Stomach (tissue), 9 donors: ENCODE results near the gene IVL. TPM values are rescaled to one million over a fixed set of nuclear protein-coding genes. Genes with fewer than 3 reads are reported as not detected.
A peak's percentile ranks its signal among the peaks of the same experiment; 100 is the strongest.

Source experiments
- DNase-seq, 2 donors: peaks; one replicate each; pipeline versions ENCODE4 v3.0.0 to v3.0.0-alpha.2; 2013 to 2019
- H3K27ac ChIP-seq, 5 donors: fragments of 200-600 bp in 4 of 5; sonication (generic) in 4 of 5; one replicate each; pipeline ENCODE4 v1.5.1; 2013 to 2019; ENCODE audit warnings: mild to moderate bottlenecking in 1 of 5, moderate library complexity in 1 of 5
- H3K27me3 ChIP-seq, 3 donors: fragments of 200-600 bp; sonication (generic); one replicate each; pipeline ENCODE4 v1.5.1; 2017 to 2019; ENCODE audit warnings: mixed run types in 1 of 3
- H3K36me3 ChIP-seq, 4 donors: fragments of 200-600 bp; sonication (generic); 1 replicate in 3 of 4; 2 replicates in 1 of 4; pipeline ENCODE4 v1.5.1; 2016 to 2019
- H3K4me1 ChIP-seq, 4 donors: fragments of 200-600 bp; sonication (generic); one replicate each; pipeline ENCODE4 v1.5.1; 2016 to 2019
- H3K4me3 ChIP-seq, 4 donors: fragments of 200-600 bp; sonication (generic) in 3 of 4; one replicate each; pipeline ENCODE4 v1.5.1; 2016 to 2019; ENCODE audit warnings: mild to moderate bottlenecking in 1 of 4
- H3K9me3 ChIP-seq, 4 donors: fragments of 200-600 bp; sonication (generic); one replicate each; pipeline ENCODE4 v1.5.1; 2016 to 2019
- EP300 ChIP-seq: sonication (generic); formaldehyde crosslinking; IDR thresholded peaks from one replicate; pipeline ENCODE4 v1.6.1; 2017; ENCODE audit warnings: antibody characterized with exemption
- POLR2A ChIP-seq, 4 donors: fragments of 450-650 bp; IDR thresholded peaks; one replicate each; pipeline ENCODE4 v1.6.1; 2016; ENCODE audit warnings: antibody characterized with exemption in 4 of 4, control low read depth in 2 of 4, mild to moderate bottlenecking in 1 of 4, moderate library complexity in 1 of 4
- POLR2AphosphoS5 ChIP-seq, 3 donors: sonication (generic); formaldehyde crosslinking; IDR thresholded peaks; one replicate each; pipeline ENCODE4 v1.6.1; 2016; ENCODE audit warnings: antibody characterized with exemption in 3 of 3
- WGBS, 5 donors: extraction: QIAGEN DNeasy Blood & Tissue Kit in 3 of 5; methylation state at CpG; one replicate each; pipeline versions ENCODE4 v1.1.5 to v1.1.7; 2013 to 2018; 5-methylcytosine and 5-hydroxymethylcytosine counted together
- intact Hi-C: fragments of 100-400 bp; cut with DNase I; formaldehyde crosslinking; loops from one replicate; pipeline ENCODE4 v1.15.1; 2023; ENCODE audit warnings: low total_unique reads
- polyA plus RNA-seq, 3 donors: library from polyadenylated mRNA; stranded (reverse); fragments of 200-250 nt; gene quantifications; one replicate each; pipeline ENCODE4 v1.2.3, GENCODE V29; 2013
- total RNA-seq, 5 donors: library from RNA; depleted of rRNA; stranded (reverse); fragments of >200 nt; gene quantifications; one replicate each; pipeline versions ENCODE4 v1.1.0 to v1.2.3, GENCODE V29; 2014 to 2016
- TF ChIP-seq, protein P1 (sequence below), 7 experiments: fragments of 450-650 bp in 4 of 7; fragments of 200-600 bp in 3 of 7; sonication (generic) in 3 of 7; IDR thresholded peaks; one replicate each; pipeline ENCODE4 v1.5.1; 2016 to 2019; ENCODE audit warnings: antibody characterized with exemption in 7 of 7, control low read depth in 2 of 7, mild to moderate bottlenecking in 1 of 7
- donor health status: healthy with polysubstance abuse.
- donor health status: Bipolar disorder and iron deficiency.
- donor health status: healthy.

Gene IVL
- total and polyA plus RNA-seq, 8 donors = 11.5 TPM; not detected in 7

GRCh38 chr1:152884506-152884905 lies 23.8 kb upstream of the IVL start:
- H3K4me1 ChIP-seq = no peaks in the 10 kb centered on the region
- H3K4me3 ChIP-seq = no peak overlapping the region
- intact Hi-C loops = no loop called here
- no peaks in the 10 kb centered on the region for H3K36me3 ChIP-seq
- WGBS, 5 donors = 98 to 100% (median 100%) methylated on average over 1 of the region's 1 CpG
- no peak for DNase-seq
- H3K27ac ChIP-seq = no peak overlapping the region
- H3K27me3 ChIP-seq = no peaks in the 10 kb centered on the region
- TF ChIP-seq EP300 (no peak), POLR2AphosphoS5 (IDR thresholded peaks at IDR 0.05) (no peak), POLR2A (IDR thresholded peaks at IDR 0.05) (no peak)
- TF ChIP-seq, protein P1, sequence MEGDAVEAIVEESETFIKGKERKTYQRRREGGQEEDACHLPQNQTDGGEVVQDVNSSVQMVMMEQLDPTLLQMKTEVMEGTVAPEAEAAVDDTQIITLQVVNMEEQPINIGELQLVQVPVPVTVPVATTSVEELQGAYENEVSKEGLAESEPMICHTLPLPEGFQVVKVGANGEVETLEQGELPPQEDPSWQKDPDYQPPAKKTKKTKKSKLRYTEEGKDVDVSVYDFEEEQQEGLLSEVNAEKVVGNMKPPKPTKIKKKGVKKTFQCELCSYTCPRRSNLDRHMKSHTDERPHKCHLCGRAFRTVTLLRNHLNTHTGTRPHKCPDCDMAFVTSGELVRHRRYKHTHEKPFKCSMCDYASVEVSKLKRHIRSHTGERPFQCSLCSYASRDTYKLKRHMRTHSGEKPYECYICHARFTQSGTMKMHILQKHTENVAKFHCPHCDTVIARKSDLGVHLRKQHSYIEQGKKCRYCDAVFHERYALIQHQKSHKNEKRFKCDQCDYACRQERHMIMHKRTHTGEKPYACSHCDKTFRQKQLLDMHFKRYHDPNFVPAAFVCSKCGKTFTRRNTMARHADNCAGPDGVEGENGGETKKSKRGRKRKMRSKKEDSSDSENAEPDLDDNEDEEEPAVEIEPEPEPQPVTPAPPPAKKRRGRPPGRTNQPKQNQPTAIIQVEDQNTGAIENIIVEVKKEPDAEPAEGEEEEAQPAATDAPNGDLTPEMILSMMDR (IDR thresholded peaks at IDR 0.05) = no peak
- H3K9me3 ChIP-seq = peaks cover 0 to 4% (median 0%) of the 10 kb centered on the region in 4 donors

DNA sequence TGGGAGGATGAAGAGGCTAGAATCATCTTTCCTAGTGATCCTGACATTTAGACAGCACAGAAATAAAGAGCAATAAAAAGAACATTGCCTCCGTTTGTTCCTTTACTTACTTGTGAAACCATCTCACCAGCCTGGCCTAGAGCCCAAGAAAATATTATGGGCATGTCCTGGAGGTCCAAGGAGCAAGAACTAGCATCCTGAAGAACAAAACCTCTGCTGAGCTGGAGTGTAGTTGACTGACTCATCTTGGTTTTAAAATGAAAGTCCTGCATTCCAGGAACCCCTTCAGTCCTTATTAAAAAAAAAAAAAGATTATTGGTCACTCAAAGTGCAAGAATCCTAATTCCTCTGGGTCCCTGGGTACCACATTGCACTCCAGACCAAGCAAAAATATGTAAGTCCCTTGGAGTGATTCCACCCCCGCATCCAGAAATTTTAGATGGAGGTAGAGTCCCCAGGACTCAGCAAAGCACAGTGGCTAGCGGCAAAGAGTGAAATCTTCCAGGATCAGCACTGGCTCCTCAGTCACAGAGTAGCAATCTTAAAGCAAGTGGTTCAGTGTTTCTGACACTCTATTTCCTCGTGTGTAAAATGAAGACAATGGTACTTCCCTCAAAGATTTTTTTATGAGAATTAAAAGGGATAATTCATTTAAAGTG lies 23.3 kb upstream of the IVL start:
- TF ChIP-seq EP300 (no peak), POLR2A (IDR thresholded peaks at IDR 0.05) (no peak), POLR2AphosphoS5 (IDR thresholded peaks at IDR 0.05) (no peak)
- TF ChIP-seq, protein P1 (IDR thresholded peaks at IDR 0.05) = no peak
- WGBS, 5 donors = 63 to 76% (median 70%) methylated on average over 4 of the region's 4 CpGs
- intact Hi-C loops = no loop called here
- Histone ChIP-seq H3K36me3 (no peaks in the 10 kb centered on the region), H3K4me1 (no peaks in the 10 kb centered on the region), H3K27me3 (no peaks in the 10 kb centered on the region), H3K4me3 (no peak overlapping the region), H3K9me3 (peaks cover 0 to 4% (median 0%) of the 10 kb centered on the region in 4 donors), H3K27ac (no peak overlapping the region)
- no peak for DNase-seq

- intact Hi-C loops = no loop called here
- H3K4me3 ChIP-seq = no peak overlapping the region
- H3K9me3 ChIP-seq = peaks cover 0 to 4% (median 0%) of the 10 kb centered on the region in 4 donors
- H3K36me3 ChIP-seq = no peaks in the 10 kb centered on the region
- H3K4me1 ChIP-seq = no peaks in the 10 kb centered on the region
- H3K27me3 ChIP-seq = no peaks in the 10 kb centered on the region
- peak in 1 of 2 donors; percentile 19 for DNase-seq
- no peak overlapping the region for H3K27ac ChIP-seq
- TF ChIP-seq EP300 = no peak
- no peak for TF ChIP-seq POLR2AphosphoS5 (IDR thresholded peaks at IDR 0.05)
- TF ChIP-seq POLR2A (IDR thresholded peaks at IDR 0.05) = no peak
- TF ChIP-seq, protein P1 (IDR thresholded peaks at IDR 0.05) = no peak
- WGBS, 5 donors = 27 to 44% (median 33%) methylated on average over 3 of the region's 3 CpGs
Measured at GRCh38 chr1:152886085-152886484, 22.3 kb upstream of the IVL start.

- Histone ChIP-seq H3K9me3 (peaks cover 0 to 4% (median 0%) of the 10 kb centered on the region in 4 donors), H3K27me3 (no peaks in the 10 kb centered on the region), H3K27ac (no peak overlapping the region), H3K36me3 (no peaks in the 10 kb centered on the region), H3K4me3 (no peak overlapping the region), H3K4me1 (no peaks in the 10 kb centered on the region)
- intact Hi-C loops = no loop called here
- no peak for TF ChIP-seq POLR2A (IDR thresholded peaks at IDR 0.05)
- no peak for TF ChIP-seq POLR2AphosphoS5 (IDR thresholded peaks at IDR 0.05)
- TF ChIP-seq, protein P1 (IDR thresholded peaks at IDR 0.05) = no peak
- TF ChIP-seq EP300 = no peak
- 66 to 72% (median 70%) methylated on average over 7 to 8 of the region's 8 CpGs for WGBS, 5 donors
- no peak for DNase-seq
Measured at GRCh38 chr1:152886758-152887409, 21.5 kb upstream of the IVL start.
